GM23248 (cell line): Measurements from ENCODE around the gene PARD3B.

Source experiments
- EZH2 ChIP-seq: fragments of 200-600 bp; sonication (generic); IDR thresholded peaks from 2 replicates; pipeline ENCODE4 v1.6.1; 2018; ENCODE audit warnings: antibody characterized with exemption, mild to moderate bottlenecking; ENCODE audit not compliant: insufficient read depth, poor library complexity, severe bottlenecking
- EZH2phosphoT487 ChIP-seq: fragments of 200-600 bp; sonication (generic); IDR thresholded peaks from 2 replicates; pipeline ENCODE4 v1.6.1; 2018; ENCODE audit warnings: antibody characterized with exemption, moderate library complexity, mild to moderate bottlenecking, low read depth; ENCODE audit not compliant: insufficient read depth

DNA sequence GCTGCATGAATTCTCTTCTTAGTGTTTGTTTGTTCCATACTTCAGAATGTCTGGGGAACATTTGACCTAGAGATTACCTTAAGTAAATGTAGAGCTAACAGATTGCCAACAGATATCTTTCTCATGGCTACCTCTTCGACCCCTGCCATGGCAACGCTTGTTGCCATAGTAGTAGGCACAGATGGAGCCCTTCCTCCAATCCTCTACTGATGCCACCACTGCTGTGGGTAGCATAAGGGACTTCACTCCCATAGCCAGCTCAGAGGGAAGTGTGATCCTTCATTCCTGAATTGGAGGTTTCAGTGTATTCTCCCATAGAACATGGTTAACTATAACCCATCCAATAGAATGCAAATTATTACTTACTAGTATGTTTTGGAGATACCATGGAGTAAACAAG, 593.5 kb downstream of the PARD3B start:
- TF ChIP-seq EZH2 (no peak), EZH2phosphoT487 (no peak)
